ENCODE data around the gene ZNF134.

The ZNF134 gene

GRCh38 chr19:57653689-57654088 is 39.6 kb downstream of the ZNF134 start:
- no peak for TF ChIP-seq CTCF (IDR thresholded peaks at IDR 0.05; ENCODE audit: low read depth, low read length, missing control alignments)
- H3K4me3 ChIP-seq (ENCODE audit: low read depth, low read length), result no peak overlapping the region
- no peak for DNase-seq (ENCODE audit: low read depth)

GRCh38 chr19:57655443-57655842 is 41.4 kb downstream of the ZNF134 start:
- no peak for TF ChIP-seq CTCF (IDR thresholded peaks at IDR 0.05; ENCODE audit: low read depth, low read length, missing control alignments)
- DNase-seq (ENCODE audit: low read depth), result no peak
- H3K4me3 ChIP-seq (ENCODE audit: low read depth, low read length), result no peak overlapping the region

- TF ChIP-seq CTCF (IDR thresholded peaks at IDR 0.05; ENCODE audit: low read depth, low read length, missing control alignments), result no peak
- H3K4me3 ChIP-seq (ENCODE audit: low read depth, low read length), result no peak overlapping the region
- DNase-seq (ENCODE audit: low read depth), result no peak
Observed at GRCh38 chr19:57656346-57656745, 42.3 kb downstream of the ZNF134 start.

GRCh38 chr19:57664269-57665127 is 50.5 kb downstream of the ZNF134 start:
- peak overlapping the region; percentile 32 for H3K4me3 ChIP-seq (ENCODE audit: low read depth, low read length)
- TF ChIP-seq CTCF (IDR thresholded peaks at IDR 0.05; ENCODE audit: low read depth, low read length, missing control alignments), result no peak
- no peak for DNase-seq (ENCODE audit: low read depth)

- TF ChIP-seq CTCF (IDR thresholded peaks at IDR 0.05; ENCODE audit: low read depth, low read length, missing control alignments), result no peak
- H3K4me3 ChIP-seq (ENCODE audit: low read depth, low read length), result no peak overlapping the region
- DNase-seq (ENCODE audit: low read depth), result no peak
Observed at GRCh38 chr19:57665261-57665806, 51.3 kb downstream of the ZNF134 start.

- no peak overlapping the region for H3K4me3 ChIP-seq (ENCODE audit: low read depth, low read length)
- TF ChIP-seq CTCF (IDR thresholded peaks at IDR 0.05; ENCODE audit: low read depth, low read length, missing control alignments), result no peak
- DNase-seq (ENCODE audit: low read depth), result no peak
Observed at GRCh38 chr19:57667228-57667627, 53.2 kb downstream of the ZNF134 start.
